Endodermal cell (in vitro differentiated cells): Measurements from ENCODE around the gene ST3GAL3. TPM values are rescaled to one million over a fixed set of nuclear protein-coding genes. Genes with fewer than 3 reads are reported as not detected.

ENCODE experiments used
- DNase-seq: peaks from one replicate; pipeline ENCODE4 v3.0.0-alpha.2; 2017
- H3K27ac ChIP-seq: 2 replicates; pipeline ENCODE4 v1.5.1; 2013; ENCODE audit warnings: mild to moderate bottlenecking, low read depth, low read length, moderate library complexity
- H3K27me3 ChIP-seq: 2 replicates; pipeline ENCODE4 v1.6.1; 2013; ENCODE audit warnings: mild to moderate bottlenecking, low read length, moderate library complexity; ENCODE audit not compliant: insufficient read depth, control insufficient read depth, poor library complexity, severe bottlenecking
- H3K36me3 ChIP-seq: 2 replicates; pipeline ENCODE4 v1.7.0; 2013; ENCODE audit warnings: mild to moderate bottlenecking, low read length, moderate library complexity; ENCODE audit not compliant: control insufficient read depth, insufficient read depth
- H3K4me1 ChIP-seq: one replicate; pipeline ENCODE4 v1.7.0; 2013; ENCODE audit warnings: low read length; ENCODE audit not compliant: control insufficient read depth, insufficient read depth
- H3K4me3 ChIP-seq: 2 replicates; pipeline ENCODE4 v1.5.1; 2013; ENCODE audit warnings: mild to moderate bottlenecking, low read length, moderate library complexity
- H3K9ac ChIP-seq: 2 replicates; pipeline ENCODE4 v1.6.1; 2013; ENCODE audit warnings: mild to moderate bottlenecking, low read length, moderate library complexity; ENCODE audit not compliant: poor library complexity, severe bottlenecking; ENCODE audit errors: extremely low read depth
- H3K9me3 ChIP-seq: 2 replicates; pipeline ENCODE4 v1.6.1; 2013; ENCODE audit warnings: mild to moderate bottlenecking, low read length, moderate library complexity; ENCODE audit not compliant: control insufficient read depth
- H3K27ac Mint-ChIP-seq: 2 replicates; pipeline ENCODE4 v1.8.0; 2020; ENCODE audit warnings: mixed read lengths
- H3K27me3 Mint-ChIP-seq: 2 replicates; pipeline ENCODE4 v1.8.0; 2021; ENCODE audit warnings: mild to moderate bottlenecking, mixed read lengths; ENCODE audit not compliant: insufficient read depth
- H3K36me3 Mint-ChIP-seq: 2 replicates; pipeline ENCODE4 v1.8.0; 2020; ENCODE audit warnings: low read depth, mixed read lengths
- H3K4me1 Mint-ChIP-seq: 2 replicates; pipeline ENCODE4 v1.8.0; 2020; ENCODE audit warnings: mixed read lengths
- H3K4me3 Mint-ChIP-seq: 2 replicates; pipeline ENCODE4 v1.8.0; 2020; ENCODE audit warnings: mild to moderate bottlenecking, moderate library complexity, mixed read lengths
- H3K9me3 Mint-ChIP-seq: 2 replicates; pipeline ENCODE4 v1.8.0; 2020; ENCODE audit warnings: mild to moderate bottlenecking, mixed read lengths
- WGBS, 2 experiments: methylation state at CpG; one replicate each; pipeline versions ENCODE4 v1.1.5 to v1.1.7; 2013; ENCODE audit warnings: missing lambda C conversion rate in 2 of 2, mixed read lengths in 1 of 2; ENCODE audit not compliant: insufficient coverage in 1 of 2, insufficient read length in 1 of 2; 5-methylcytosine and 5-hydroxymethylcytosine counted together
- total RNA-seq, 2 donors: library from RNA; stranded (reverse); fragmentation: NEBNext Ultra II Directional in 1 of 2; extraction: Animal tissue kit (Norgen Biotek cat#: 25700) in 1 of 2; gene quantifications; 2 replicates in 1 of 2; 3 replicates in 1 of 2; pipeline ENCODE4 v1.2.1, GENCODE V29; 2021
- TF ChIP-seq, protein P1 (sequence below): fragments of 200-600 bp; sonication (generic); conservative IDR thresholded peaks from 2 replicates; pipeline ENCODE4 v1.5.0; 2021; ENCODE audit warnings: antibody characterized with exemption, mild to moderate bottlenecking

ST3GAL3 gene
- total RNA-seq, 2 donors from 2014 or later, result 15.5 to 15.9 TPM

- 91 to 100% methylated on average over 3 to 4 of the region's 4 CpGs for WGBS, 2 experiments
- H3K36me3 ChIP-seq, result no peaks in the 10 kb centered on the region
- TF ChIP-seq, protein P1, sequence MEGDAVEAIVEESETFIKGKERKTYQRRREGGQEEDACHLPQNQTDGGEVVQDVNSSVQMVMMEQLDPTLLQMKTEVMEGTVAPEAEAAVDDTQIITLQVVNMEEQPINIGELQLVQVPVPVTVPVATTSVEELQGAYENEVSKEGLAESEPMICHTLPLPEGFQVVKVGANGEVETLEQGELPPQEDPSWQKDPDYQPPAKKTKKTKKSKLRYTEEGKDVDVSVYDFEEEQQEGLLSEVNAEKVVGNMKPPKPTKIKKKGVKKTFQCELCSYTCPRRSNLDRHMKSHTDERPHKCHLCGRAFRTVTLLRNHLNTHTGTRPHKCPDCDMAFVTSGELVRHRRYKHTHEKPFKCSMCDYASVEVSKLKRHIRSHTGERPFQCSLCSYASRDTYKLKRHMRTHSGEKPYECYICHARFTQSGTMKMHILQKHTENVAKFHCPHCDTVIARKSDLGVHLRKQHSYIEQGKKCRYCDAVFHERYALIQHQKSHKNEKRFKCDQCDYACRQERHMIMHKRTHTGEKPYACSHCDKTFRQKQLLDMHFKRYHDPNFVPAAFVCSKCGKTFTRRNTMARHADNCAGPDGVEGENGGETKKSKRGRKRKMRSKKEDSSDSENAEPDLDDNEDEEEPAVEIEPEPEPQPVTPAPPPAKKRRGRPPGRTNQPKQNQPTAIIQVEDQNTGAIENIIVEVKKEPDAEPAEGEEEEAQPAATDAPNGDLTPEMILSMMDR, result no peak
- Mint-ChIP-seq H3K9me3 (peaks cover 9% of the 10 kb centered on the region), H3K27ac (no peak overlapping the region), H3K4me1 (peaks cover 3% of the 10 kb centered on the region), H3K36me3 (peaks cover 5% of the 10 kb centered on the region), H3K4me3 (no peak overlapping the region), H3K27me3 (no peaks in the 10 kb centered on the region)
- no peak overlapping the region for H3K27ac ChIP-seq
- no peak overlapping the region for H3K9ac ChIP-seq
- DNase-seq, result no peak
- H3K27me3 ChIP-seq, result no peaks in the 10 kb centered on the region
- peaks cover 17% of the 10 kb centered on the region for H3K9me3 ChIP-seq
- H3K4me1 ChIP-seq, result peaks cover 7% of the 10 kb centered on the region
- no peak overlapping the region for H3K4me3 ChIP-seq
Measured at GRCh38 chr1:43783096-43783670, 75.8 kb downstream of the ST3GAL3 start.

GRCh38 chr1:43783671-43784205 is 76.4 kb downstream of the ST3GAL3 start:
- WGBS, 2 experiments, result 94 to 100% methylated on average over 2 to 3 of the region's 3 CpGs
- Histone ChIP-seq H3K4me3 (no peak overlapping the region), H3K36me3 (no peaks in the 10 kb centered on the region), H3K4me1 (peaks cover 7% of the 10 kb centered on the region), H3K27ac (no peak overlapping the region), H3K9ac (no peak overlapping the region), H3K27me3 (no peaks in the 10 kb centered on the region), H3K9me3 (peaks cover 17% of the 10 kb centered on the region)
- H3K9me3 Mint-ChIP-seq, result peaks cover 9% of the 10 kb centered on the region
- H3K27ac Mint-ChIP-seq, result no peak overlapping the region
- DNase-seq, result no peak
- peaks cover 3% of the 10 kb centered on the region for H3K4me1 Mint-ChIP-seq
- no peaks in the 10 kb centered on the region for H3K27me3 Mint-ChIP-seq
- peaks cover 5% of the 10 kb centered on the region for H3K36me3 Mint-ChIP-seq
- TF ChIP-seq, protein P1, result no peak
- no peak overlapping the region for H3K4me3 Mint-ChIP-seq

DNA sequence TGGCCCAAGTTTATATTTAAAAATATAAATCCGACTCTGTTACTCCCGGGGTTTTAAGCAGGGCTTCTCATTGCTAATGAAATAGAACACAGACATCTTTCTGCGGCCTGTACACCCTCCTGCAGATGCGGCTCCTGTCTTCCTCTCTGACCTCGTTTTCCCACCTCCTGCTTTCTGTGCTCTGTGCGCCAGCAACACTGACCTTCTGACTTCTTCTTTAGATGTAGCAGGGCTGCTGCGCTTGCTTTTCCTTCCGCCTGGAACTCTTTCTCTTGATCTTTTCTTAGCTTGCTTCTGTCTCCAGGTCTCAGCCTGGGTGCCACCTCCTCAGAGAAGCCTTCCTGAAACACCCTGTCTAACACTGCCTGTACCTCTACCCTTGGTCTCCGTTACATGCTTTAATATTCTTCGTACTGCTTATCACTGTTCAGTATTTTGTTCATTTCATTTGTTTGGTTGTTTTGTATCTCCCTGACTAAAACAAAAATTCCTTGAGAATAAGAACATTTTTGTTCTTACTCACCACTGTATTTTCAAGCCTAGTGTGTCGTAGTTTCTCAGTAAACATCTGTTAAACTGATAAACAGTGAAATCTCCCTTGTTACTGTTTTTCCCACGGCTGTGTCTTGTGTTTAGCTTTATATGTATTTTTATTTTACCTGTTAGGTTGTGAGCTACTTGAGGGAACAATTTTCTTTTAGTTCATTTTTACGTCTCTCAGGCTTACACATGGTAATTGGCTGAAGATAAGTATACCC is 79.0 kb downstream of the ST3GAL3 start:
- H3K27ac Mint-ChIP-seq, result no peak overlapping the region
- no peak overlapping the region for H3K4me3 Mint-ChIP-seq
- H3K36me3 Mint-ChIP-seq, result no peaks in the 10 kb centered on the region
- Histone ChIP-seq H3K9me3 (no peaks in the 10 kb centered on the region), H3K9ac (no peak overlapping the region), H3K4me3 (no peak overlapping the region), H3K27ac (no peak overlapping the region), H3K4me1 (peaks cover 7% of the 10 kb centered on the region), H3K36me3 (no peaks in the 10 kb centered on the region), H3K27me3 (no peaks in the 10 kb centered on the region)
- no peak for DNase-seq
- H3K4me1 Mint-ChIP-seq, result peaks cover 3% of the 10 kb centered on the region
- 95% methylated on average over 9 to 13 of the region's 13 CpGs for WGBS, 2 experiments
- TF ChIP-seq, protein P1, result no peak
- no peaks in the 10 kb centered on the region for H3K27me3 Mint-ChIP-seq
- no peaks in the 10 kb centered on the region for H3K9me3 Mint-ChIP-seq
